Calu3 (cell line): Measurements from ENCODE around the gene CD72. TPM values are rescaled to one million over a fixed set of nuclear protein-coding genes. Genes with fewer than 3 reads are reported as not detected.
"Not testable (repeated sequence)": the region's sequence is repeated elsewhere in the genome, so short reads cannot be mapped to it uniquely, and the experiment has no call there.

Experiments used
- BruUV-seq: library from RNA; stranded (reverse); fragments of 400-500 nt; replicated peaks from 2 replicates; lab custom pipeline; 2021; lab: Mats Ljungman, UMichigan
- CTCF ChIA-PET: fragments of 300-600 bp; sonication (Branson Sonifier 250); formaldehyde crosslinking; loops from one replicate; lab custom pipeline; 2022; ENCODE audit warnings: antibody characterized with exemption; lab: Charles Lee
- DNase-seq: peaks from one replicate; pipeline ENCODE4 v3.0.0; 2022
- H3K27ac Mint-ChIP-seq: one replicate; pipeline ENCODE4 v1.8.0; 2022; ENCODE audit warnings: mixed read lengths; ENCODE audit not compliant: unreplicated experiment
- H3K27me3 Mint-ChIP-seq: one replicate; pipeline ENCODE4 v1.8.0; 2022; ENCODE audit warnings: mixed read lengths; ENCODE audit not compliant: unreplicated experiment
- H3K36me3 Mint-ChIP-seq: one replicate; pipeline ENCODE4 v1.8.0; 2022; ENCODE audit warnings: mild to moderate bottlenecking, moderate library complexity, mixed read lengths; ENCODE audit not compliant: insufficient read depth, unreplicated experiment
- H3K4me1 Mint-ChIP-seq: one replicate; pipeline ENCODE4 v1.8.0; 2022; ENCODE audit warnings: mild to moderate bottlenecking, low read depth, mixed read lengths; ENCODE audit not compliant: unreplicated experiment
- H3K4me3 Mint-ChIP-seq: one replicate; pipeline ENCODE4 v1.8.0; 2022; ENCODE audit warnings: mild to moderate bottlenecking, low read depth, moderate library complexity, mixed read lengths; ENCODE audit not compliant: unreplicated experiment
- H3K9me3 Mint-ChIP-seq: one replicate; pipeline ENCODE4 v1.8.0; 2022; ENCODE audit warnings: low read depth, mixed read lengths; ENCODE audit not compliant: unreplicated experiment
- intact Hi-C: fragments of 100-400 bp; cut with micrococcal nuclease; formaldehyde crosslinking; loops from one replicate; pipeline ENCODE4 v1.10.0; 2022; ENCODE audit not compliant: unreplicated experiment
- total RNA-seq: library from RNA; stranded (reverse); gene quantifications from 2 replicates; pipeline ENCODE4 v1.2.3, GENCODE V29; 2022
- TF ChIP-seq, protein P1 (sequence below): fragments of 200-600 bp; IDR thresholded peaks from one replicate; pipeline ENCODE4 v1.8.0; 2022; ENCODE audit warnings: antibody characterized with exemption; ENCODE audit not compliant: unreplicated experiment

Gene CD72
- total RNA-seq, 1 experiment from 2014 or later: 0.38 TPM

DNA sequence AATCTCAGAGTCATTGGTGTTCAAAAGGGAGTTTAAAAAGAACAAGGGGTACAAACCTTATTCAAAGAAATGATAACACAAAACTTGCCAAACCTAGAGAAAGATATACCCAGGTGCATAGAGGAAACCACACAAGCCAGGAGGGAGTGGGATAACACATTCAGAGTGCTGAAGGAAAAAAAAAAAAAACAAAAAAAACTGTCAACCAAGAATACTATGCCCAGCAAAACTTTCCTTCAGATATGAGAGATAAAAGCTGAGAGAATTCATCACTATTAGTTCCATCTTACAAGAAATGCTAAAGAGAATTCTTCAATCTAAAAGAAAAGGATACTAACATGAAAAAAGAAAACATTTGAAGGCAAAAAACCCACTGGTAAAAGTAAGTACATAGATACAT lies 24.6 kb downstream of the CD72 start:
- no peaks in the 10 kb centered on the region for H3K27me3 Mint-ChIP-seq
- CTCF ChIA-PET: no interaction called here
- intact Hi-C loops: no loop called here
- H3K36me3 Mint-ChIP-seq: no peaks in the 10 kb centered on the region
- no peaks in the 10 kb centered on the region for H3K4me1 Mint-ChIP-seq
- H3K27ac Mint-ChIP-seq: no peak overlapping the region
- H3K4me3 Mint-ChIP-seq: no peak overlapping the region
- BruUV-seq: no TSS peak
- TF ChIP-seq, protein P1, sequence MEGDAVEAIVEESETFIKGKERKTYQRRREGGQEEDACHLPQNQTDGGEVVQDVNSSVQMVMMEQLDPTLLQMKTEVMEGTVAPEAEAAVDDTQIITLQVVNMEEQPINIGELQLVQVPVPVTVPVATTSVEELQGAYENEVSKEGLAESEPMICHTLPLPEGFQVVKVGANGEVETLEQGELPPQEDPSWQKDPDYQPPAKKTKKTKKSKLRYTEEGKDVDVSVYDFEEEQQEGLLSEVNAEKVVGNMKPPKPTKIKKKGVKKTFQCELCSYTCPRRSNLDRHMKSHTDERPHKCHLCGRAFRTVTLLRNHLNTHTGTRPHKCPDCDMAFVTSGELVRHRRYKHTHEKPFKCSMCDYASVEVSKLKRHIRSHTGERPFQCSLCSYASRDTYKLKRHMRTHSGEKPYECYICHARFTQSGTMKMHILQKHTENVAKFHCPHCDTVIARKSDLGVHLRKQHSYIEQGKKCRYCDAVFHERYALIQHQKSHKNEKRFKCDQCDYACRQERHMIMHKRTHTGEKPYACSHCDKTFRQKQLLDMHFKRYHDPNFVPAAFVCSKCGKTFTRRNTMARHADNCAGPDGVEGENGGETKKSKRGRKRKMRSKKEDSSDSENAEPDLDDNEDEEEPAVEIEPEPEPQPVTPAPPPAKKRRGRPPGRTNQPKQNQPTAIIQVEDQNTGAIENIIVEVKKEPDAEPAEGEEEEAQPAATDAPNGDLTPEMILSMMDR: no peak
- DNase-seq: no peak
- H3K9me3 Mint-ChIP-seq: peaks cover 3% of the 10 kb centered on the region

DNA sequence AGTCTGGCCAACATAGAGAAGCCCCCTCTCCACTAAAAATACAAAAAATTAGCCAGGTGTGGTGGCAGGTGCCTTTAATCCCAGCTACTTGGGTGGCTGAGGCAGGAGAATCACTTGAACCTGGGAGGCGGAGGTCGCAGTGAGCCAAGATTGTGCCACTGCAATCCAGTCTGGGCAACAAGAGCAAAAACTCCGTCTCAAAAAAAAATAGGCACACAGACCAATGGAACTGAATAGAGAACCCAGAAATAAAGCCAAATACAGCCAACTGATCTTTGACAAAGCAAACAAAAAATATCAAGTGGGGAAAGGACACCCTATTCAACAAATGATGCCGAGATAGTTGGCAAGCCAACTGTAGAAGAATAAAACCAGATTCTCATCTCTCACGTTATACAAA lies 29.7 kb downstream of the CD72 start:
- intact Hi-C loops, H3K9me3 Mint-ChIP-seq, BruUV-seq, H3K27ac Mint-ChIP-seq, H3K27me3 Mint-ChIP-seq, DNase-seq, H3K4me1 Mint-ChIP-seq, H3K36me3 Mint-ChIP-seq, H3K4me3 Mint-ChIP-seq: not testable (repeated sequence)
- CTCF ChIA-PET: interaction anchor here (1.0 kb wide), 1 partner anchor 15 kb away, joined by 3 read pairs; no protein-coding TSS in a partner anchor

GRCh38 chr9:35584681-35585080 lies 33.5 kb downstream of the CD72 start:
- H3K27ac Mint-ChIP-seq, H3K4me1 Mint-ChIP-seq, H3K4me3 Mint-ChIP-seq, H3K36me3 Mint-ChIP-seq, BruUV-seq, CTCF ChIA-PET, H3K27me3 Mint-ChIP-seq, DNase-seq, intact Hi-C loops, H3K9me3 Mint-ChIP-seq: not testable (repeated sequence)

DNA sequence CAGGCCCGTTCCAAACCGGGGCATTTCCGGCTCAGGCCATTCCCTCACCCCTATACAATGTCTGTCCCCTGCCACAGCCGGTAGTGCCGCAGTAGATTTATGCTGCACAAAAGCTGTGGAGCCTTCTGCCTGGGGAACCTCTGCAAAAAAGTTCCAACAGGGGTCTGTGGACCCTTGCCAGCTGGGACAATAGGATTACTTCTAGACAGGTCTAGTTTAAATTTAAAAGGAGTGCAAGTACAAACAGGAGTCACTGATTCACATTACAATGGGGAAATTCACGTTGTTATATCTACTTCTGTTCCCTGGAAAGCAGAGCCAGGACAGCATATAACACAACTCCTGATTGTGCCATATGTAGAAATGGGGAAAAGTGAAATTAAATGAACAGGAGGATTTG lies 34.7 kb downstream of the CD72 start:
- H3K27ac Mint-ChIP-seq, BruUV-seq, DNase-seq, H3K36me3 Mint-ChIP-seq, H3K27me3 Mint-ChIP-seq, H3K4me3 Mint-ChIP-seq, intact Hi-C loops, CTCF ChIA-PET, H3K4me1 Mint-ChIP-seq: not testable (repeated sequence)
- H3K9me3 Mint-ChIP-seq: peaks cover 10% of the 10 kb centered on the region

GRCh38 chr9:35579659-35580227 lies 38.5 kb downstream of the CD72 start:
- H3K27ac Mint-ChIP-seq, H3K36me3 Mint-ChIP-seq, CTCF ChIA-PET, H3K4me3 Mint-ChIP-seq, H3K27me3 Mint-ChIP-seq, BruUV-seq, intact Hi-C loops, DNase-seq, H3K4me1 Mint-ChIP-seq: not testable (repeated sequence)
- peaks cover 10% of the 10 kb centered on the region for H3K9me3 Mint-ChIP-seq

- BruUV-seq: no TSS peak
- no peak for DNase-seq
- no peaks in the 10 kb centered on the region for H3K36me3 Mint-ChIP-seq
- TF ChIP-seq, protein P1: no peak
- H3K9me3 Mint-ChIP-seq: peaks cover 10% of the 10 kb centered on the region
- H3K27ac Mint-ChIP-seq: no peak overlapping the region
- CTCF ChIA-PET: no interaction called here
- H3K4me1 Mint-ChIP-seq: no peaks in the 10 kb centered on the region
- H3K4me3 Mint-ChIP-seq: no peak overlapping the region
- H3K27me3 Mint-ChIP-seq: no peaks in the 10 kb centered on the region
- intact Hi-C loops: no loop called here
Observed at GRCh38 chr9:35579130-35579529, 39.1 kb downstream of the CD72 start.
